Ishikawa (cell line): ENCODE results near the gene ZMIZ1.

Experiments used
- CEBPB ChIP-seq: IDR thresholded peaks from 2 replicates; pipeline ENCODE4 v1.6.1; 2012
- CREB1 ChIP-seq: IDR thresholded peaks from 2 replicates; pipeline ENCODE4 v1.6.1; 2012; ENCODE audit warnings: low read depth
- EGR1 ChIP-seq: IDR thresholded peaks from 2 replicates; pipeline ENCODE4 v1.6.1; 2012
- EP300 ChIP-seq: IDR thresholded peaks from 2 replicates; pipeline ENCODE4 v1.6.1; 2012; ENCODE audit warnings: borderline replicate concordance
- FOXM1 ChIP-seq: IDR thresholded peaks from 2 replicates; pipeline ENCODE4 v1.6.1; 2012; ENCODE audit warnings: low read depth, borderline replicate concordance
- NFIC ChIP-seq: IDR thresholded peaks from 2 replicates; pipeline ENCODE4 v1.6.1; 2012
- RAD21 ChIP-seq: IDR thresholded peaks from 2 replicates; pipeline ENCODE4 v1.6.1; 2012; ENCODE audit warnings: low read depth
- TAF1 ChIP-seq: IDR thresholded peaks from 2 replicates; pipeline ENCODE4 v1.6.1; 2012; ENCODE audit warnings: low read depth, mild to moderate bottlenecking
- TCF12 ChIP-seq: IDR thresholded peaks from 2 replicates; pipeline ENCODE4 v1.6.1; 2012; ENCODE audit warnings: low read depth
- TEAD4 ChIP-seq: IDR thresholded peaks from 2 replicates; pipeline ENCODE4 v1.6.1; 2012
- YY1 ChIP-seq: IDR thresholded peaks from 2 replicates; pipeline ENCODE4 v1.6.1; 2012; ENCODE audit warnings: low read depth
- ZBTB7A ChIP-seq: IDR thresholded peaks from 2 replicates; pipeline ENCODE4 v1.6.1; 2012; ENCODE audit warnings: low read depth
- TF ChIP-seq, protein P1 (sequence below): IDR thresholded peaks from 2 replicates; pipeline ENCODE4 v1.6.1; 2012
- TF ChIP-seq, protein P2 (sequence below): IDR thresholded peaks from 2 replicates; pipeline ENCODE4 v1.6.1; 2012; ENCODE audit warnings: low read depth, mild to moderate bottlenecking
- TF ChIP-seq, protein P3 (sequence below): IDR thresholded peaks from 2 replicates; pipeline ENCODE4 v1.6.1; 2012

Gene ZMIZ1

DNA sequence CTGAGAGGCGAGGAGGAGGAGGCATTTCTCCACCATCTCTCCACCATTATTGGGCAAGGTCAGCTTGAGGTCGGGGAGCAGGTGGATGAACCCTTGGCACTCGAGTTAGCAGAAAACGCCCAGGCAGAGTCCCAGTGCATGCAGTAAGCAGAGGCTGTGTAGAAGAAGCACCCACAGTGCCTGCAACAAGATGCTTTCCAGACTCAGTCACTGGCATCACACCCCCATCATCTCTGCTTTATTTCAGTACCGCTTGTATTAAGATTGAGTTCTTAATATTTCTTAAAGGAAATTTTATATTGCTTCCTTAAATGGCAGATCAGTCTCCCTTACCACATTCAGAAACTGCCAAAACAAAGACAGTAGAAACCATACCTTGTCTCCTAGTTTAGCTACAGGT, 156.2 kb downstream of the ZMIZ1 start:
- no peak for TF ChIP-seq CREB1
- TF ChIP-seq EP300: no peak
- TF ChIP-seq, protein P1, sequence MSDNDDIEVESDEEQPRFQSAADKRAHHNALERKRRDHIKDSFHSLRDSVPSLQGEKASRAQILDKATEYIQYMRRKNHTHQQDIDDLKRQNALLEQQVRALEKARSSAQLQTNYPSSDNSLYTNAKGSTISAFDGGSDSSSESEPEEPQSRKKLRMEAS: no peak
- TF ChIP-seq RAD21: no peak
- TF ChIP-seq TEAD4: no peak
- TF ChIP-seq CEBPB: no peak
- TF ChIP-seq TAF1: no peak
- TF ChIP-seq NFIC: no peak
- no peak for TF ChIP-seq YY1
- TF ChIP-seq TCF12: no peak
- TF ChIP-seq, protein P2, sequence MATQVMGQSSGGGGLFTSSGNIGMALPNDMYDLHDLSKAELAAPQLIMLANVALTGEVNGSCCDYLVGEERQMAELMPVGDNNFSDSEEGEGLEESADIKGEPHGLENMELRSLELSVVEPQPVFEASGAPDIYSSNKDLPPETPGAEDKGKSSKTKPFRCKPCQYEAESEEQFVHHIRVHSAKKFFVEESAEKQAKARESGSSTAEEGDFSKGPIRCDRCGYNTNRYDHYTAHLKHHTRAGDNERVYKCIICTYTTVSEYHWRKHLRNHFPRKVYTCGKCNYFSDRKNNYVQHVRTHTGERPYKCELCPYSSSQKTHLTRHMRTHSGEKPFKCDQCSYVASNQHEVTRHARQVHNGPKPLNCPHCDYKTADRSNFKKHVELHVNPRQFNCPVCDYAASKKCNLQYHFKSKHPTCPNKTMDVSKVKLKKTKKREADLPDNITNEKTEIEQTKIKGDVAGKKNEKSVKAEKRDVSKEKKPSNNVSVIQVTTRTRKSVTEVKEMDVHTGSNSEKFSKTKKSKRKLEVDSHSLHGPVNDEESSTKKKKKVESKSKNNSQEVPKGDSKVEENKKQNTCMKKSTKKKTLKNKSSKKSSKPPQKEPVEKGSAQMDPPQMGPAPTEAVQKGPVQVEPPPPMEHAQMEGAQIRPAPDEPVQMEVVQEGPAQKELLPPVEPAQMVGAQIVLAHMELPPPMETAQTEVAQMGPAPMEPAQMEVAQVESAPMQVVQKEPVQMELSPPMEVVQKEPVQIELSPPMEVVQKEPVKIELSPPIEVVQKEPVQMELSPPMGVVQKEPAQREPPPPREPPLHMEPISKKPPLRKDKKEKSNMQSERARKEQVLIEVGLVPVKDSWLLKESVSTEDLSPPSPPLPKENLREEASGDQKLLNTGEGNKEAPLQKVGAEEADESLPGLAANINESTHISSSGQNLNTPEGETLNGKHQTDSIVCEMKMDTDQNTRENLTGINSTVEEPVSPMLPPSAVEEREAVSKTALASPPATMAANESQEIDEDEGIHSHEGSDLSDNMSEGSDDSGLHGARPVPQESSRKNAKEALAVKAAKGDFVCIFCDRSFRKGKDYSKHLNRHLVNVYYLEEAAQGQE: no peak
- no peak for TF ChIP-seq FOXM1
- no peak for TF ChIP-seq EGR1

DNA sequence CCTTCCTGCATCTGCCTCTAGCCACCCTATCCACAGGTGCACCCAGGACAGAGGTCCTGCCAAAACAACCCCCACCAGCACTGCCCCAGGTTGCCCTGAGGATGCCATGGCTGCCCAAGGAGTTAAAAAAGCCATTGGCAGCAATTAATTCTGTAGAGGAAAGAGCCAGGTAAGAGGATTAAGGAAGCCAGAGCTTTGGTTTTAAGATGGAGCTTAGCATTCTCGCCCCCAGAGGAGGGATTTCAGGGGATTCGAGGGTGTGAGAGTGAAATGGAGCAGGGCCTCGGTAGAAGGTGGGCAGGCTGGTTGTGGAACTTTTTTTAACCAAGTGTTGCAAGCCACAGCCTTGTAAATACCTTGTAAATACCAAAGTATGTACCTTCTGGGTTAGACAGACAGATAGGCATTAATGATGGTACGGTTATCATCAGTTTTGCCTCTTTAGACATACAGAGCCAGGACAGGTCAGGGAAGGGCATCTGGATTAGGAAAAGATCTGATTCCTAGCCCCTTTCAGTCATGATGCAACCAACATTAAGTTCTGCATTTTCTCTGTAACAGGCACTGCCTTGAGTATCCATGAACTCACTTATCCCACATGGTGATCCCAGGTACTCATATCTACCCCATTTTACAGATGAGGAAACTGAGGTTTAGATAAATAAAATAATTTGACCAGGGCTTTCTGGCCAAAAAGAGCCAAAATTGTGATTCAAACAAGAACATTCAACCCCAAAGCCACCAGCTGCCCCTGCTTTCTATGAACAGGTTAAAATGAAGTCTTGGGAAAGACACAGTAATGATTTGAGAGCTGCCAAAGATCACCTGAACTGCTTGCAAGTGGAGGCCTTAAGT, 157.9 kb downstream of the ZMIZ1 start:
- TF ChIP-seq YY1: no peak
- no peak for TF ChIP-seq EGR1
- TF ChIP-seq, protein P1: no peak
- no peak for TF ChIP-seq CREB1
- TF ChIP-seq, protein P3, sequence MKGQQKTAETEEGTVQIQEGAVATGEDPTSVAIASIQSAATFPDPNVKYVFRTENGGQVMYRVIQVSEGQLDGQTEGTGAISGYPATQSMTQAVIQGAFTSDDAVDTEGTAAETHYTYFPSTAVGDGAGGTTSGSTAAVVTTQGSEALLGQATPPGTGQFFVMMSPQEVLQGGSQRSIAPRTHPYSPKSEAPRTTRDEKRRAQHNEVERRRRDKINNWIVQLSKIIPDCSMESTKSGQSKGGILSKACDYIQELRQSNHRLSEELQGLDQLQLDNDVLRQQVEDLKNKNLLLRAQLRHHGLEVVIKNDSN: no peak
- TF ChIP-seq FOXM1: no peak
- TF ChIP-seq NFIC: no peak
- TF ChIP-seq TCF12: no peak
- no peak for TF ChIP-seq TEAD4
- no peak for TF ChIP-seq ZBTB7A
- no peak for TF ChIP-seq CEBPB
- TF ChIP-seq RAD21: no peak
- TF ChIP-seq, protein P2: no peak
- TF ChIP-seq TAF1: no peak
- no peak for TF ChIP-seq EP300

DNA sequence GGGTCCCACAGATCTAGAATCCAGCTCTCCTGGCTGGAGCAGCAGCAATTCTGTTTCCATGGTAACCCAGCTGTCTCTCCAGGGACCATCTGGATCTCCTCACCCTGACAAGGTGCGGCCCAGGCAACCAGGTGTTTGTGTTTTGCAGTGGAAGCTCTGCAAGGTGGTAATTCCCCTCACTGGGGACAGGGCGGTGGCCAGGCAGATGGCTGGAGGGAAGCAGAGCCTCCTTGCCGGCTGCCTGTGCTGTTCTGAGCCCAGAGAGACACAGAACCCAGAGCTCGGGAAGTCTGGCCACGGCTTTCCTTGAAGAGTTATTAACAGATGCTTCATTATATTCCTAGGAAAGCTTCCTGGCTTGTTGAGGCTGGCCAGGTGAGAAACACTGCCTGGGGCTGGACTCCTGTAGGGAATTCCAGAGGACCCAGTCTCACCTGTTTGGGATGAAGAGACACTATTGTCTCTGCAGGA, 160.3 kb downstream of the ZMIZ1 start:
- TF ChIP-seq RAD21 (no peak), FOXM1 (no peak), YY1 (no peak), NFIC (no peak), CREB1 (no peak), TAF1 (no peak), TEAD4 (no peak), TCF12 (no peak), EGR1 (no peak), EP300 (no peak), CEBPB (no peak), ZBTB7A (no peak)
- TF ChIP-seq, protein P1: no peak
- TF ChIP-seq, protein P3: no peak
- TF ChIP-seq, protein P2: no peak
